GM12875 (cell line): Measurements from ENCODE around the gene IKZF3.

Source experiments
- H3K4me3 ChIP-seq: one replicate; pipeline ENCODE4 v1.5.1; 2011; ENCODE audit warnings: low read depth, low read length, control low read depth
- TF ChIP-seq, protein P1 (sequence below): IDR thresholded peaks from 2 replicates; pipeline ENCODE4 v1.5.1; 2011; ENCODE audit warnings: low read depth, mild to moderate bottlenecking, control low read depth, inconsistent platforms, low read length, moderate library complexity, borderline replicate concordance; ENCODE audit not compliant: insufficient read depth

The IKZF3 gene

DNA sequence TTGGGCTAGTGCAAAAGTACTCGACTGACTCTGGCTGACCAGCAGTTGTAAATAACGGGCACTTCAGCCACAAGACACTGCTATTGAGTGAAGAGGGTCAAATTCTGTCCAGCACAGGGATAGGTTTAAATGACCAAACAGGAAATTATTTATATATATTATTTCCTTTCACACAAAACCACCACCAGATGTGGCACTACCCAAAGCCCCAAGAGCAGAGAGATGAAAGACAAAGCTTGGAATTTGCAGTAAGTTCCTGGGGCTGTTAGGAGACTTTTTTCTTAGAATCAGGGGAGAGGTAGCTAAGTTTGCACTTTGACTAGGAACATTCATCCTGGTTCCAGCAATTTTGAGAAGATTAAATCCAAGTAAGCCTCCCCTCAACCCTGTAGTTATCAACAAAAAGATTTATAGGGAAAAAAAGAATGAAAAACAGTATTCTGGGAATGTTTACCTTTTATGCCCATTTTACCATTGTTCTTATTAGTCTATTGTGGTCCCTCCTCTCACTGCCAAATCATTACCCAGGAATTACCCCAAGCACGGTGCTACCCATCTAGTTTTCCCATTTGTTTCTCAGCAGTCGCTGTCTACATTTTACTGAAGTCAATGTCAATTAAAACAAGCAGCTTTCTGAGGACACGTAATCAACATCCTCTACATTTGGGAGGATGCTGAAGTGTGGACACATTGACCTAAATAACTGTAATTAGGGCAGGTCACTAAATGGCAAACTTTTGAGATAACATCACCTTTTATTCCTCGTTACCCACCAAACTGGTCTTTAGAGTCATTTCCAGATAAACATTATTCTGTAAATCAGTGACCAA, 82.9 kb downstream of the IKZF3 start:
- TF ChIP-seq, protein P1, sequence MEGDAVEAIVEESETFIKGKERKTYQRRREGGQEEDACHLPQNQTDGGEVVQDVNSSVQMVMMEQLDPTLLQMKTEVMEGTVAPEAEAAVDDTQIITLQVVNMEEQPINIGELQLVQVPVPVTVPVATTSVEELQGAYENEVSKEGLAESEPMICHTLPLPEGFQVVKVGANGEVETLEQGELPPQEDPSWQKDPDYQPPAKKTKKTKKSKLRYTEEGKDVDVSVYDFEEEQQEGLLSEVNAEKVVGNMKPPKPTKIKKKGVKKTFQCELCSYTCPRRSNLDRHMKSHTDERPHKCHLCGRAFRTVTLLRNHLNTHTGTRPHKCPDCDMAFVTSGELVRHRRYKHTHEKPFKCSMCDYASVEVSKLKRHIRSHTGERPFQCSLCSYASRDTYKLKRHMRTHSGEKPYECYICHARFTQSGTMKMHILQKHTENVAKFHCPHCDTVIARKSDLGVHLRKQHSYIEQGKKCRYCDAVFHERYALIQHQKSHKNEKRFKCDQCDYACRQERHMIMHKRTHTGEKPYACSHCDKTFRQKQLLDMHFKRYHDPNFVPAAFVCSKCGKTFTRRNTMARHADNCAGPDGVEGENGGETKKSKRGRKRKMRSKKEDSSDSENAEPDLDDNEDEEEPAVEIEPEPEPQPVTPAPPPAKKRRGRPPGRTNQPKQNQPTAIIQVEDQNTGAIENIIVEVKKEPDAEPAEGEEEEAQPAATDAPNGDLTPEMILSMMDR = no peak
- no peak overlapping the region for H3K4me3 ChIP-seq

DNA sequence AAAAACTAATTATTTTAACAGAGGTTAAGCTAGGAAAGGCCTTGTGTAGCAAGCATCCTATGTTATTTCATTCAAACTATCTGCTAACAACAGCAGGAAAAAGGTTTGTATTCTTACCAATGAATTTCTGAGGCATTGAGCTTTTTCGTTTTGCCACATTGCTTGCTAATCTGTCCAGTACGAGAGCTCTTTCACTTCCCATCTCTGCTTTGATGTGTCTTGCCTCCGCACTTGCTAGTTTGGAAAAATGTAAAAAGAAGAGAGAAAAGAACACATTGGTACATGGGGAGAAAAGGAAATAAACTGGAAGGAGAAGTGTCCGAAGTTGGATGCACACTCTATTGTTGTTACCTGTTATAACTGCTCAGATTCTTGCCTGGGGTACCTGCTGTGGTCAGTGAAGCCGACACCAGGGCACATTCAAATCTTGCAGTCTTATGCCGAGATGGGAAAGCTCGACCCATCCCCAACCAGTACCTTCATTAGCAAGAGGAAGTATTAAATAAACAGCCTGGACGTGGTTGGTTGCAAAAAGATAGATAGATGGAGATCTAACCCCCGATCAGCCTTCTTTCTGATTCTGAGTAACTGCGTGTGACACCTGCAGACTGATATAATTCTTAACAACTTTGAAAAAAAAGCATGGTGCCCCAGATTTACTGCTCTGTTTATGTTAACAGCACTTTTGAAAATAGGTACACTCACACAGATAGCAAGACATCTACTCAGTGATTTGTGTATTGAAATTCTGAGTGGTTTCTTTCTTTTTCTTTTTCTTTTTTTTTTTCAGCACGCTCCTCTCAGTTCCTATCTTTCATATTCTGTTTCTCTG, 86.4 kb downstream of the IKZF3 start:
- peak overlapping the region; percentile 59 for H3K4me3 ChIP-seq
- TF ChIP-seq, protein P1 = no peak

DNA sequence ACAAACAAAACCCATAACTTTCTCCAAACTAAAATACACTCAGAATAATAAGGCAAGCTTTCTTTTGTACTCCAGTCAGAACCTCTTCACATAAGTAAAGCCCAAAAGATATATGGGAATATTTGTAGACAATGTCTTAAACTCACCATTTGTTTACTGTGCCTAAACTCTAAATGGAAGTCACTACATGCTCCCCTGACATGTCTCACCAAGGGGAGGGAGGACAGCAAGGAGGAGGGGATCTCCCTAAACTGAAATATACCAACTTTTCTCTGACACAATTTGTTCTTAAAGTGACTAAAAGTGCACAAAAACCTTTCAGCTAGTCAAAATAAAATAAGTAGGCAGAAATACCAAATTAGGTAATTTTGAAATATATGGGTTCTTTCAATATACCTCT, 87.9 kb downstream of the IKZF3 start:
- H3K4me3 ChIP-seq = peak overlapping the region; percentile 59
- TF ChIP-seq, protein P1 = no peak

DNA sequence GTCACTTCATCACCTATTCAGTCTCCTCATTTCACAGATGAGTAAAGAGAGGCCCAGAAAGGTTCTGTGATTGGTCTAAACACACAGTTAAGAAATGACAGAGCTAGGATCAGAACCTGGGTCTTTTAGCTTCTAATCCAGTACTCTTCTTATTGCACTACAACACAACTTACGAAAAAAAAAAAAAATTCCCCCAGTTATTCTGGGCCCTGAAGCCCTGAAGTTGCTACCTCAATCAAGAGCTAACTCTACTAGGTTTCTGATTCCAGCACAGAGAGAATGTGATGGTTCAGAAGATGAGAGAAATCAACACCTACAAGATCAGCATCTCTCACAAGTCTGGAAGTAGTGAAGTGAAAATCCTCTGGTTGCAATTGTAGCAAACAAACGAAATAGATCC, 89.1 kb downstream of the IKZF3 start:
- H3K4me3 ChIP-seq = peak overlapping the region; percentile 49
- TF ChIP-seq, protein P1 = no peak

DNA sequence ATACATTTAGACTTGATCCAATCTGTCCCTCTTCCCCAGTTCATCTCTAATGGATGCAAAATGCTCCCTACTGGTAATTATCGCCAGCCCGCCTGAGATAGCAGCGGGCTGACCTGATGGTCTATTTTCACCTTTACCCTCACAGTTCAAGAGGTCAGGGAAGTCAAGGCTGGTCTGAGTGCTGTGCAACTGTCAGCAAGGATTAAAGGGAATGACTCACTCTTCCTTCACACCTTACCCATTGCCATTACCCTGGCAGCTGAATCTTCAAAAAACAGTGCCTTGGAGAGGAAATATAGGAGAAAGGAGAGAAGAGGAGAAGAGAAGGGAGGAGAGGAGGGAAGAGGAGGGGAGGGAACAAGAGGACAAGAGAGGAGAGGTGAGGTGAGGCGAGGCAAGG, 90.1 kb downstream of the IKZF3 start:
- TF ChIP-seq, protein P1 = no peak
- peak overlapping the region; percentile 49 for H3K4me3 ChIP-seq

DNA sequence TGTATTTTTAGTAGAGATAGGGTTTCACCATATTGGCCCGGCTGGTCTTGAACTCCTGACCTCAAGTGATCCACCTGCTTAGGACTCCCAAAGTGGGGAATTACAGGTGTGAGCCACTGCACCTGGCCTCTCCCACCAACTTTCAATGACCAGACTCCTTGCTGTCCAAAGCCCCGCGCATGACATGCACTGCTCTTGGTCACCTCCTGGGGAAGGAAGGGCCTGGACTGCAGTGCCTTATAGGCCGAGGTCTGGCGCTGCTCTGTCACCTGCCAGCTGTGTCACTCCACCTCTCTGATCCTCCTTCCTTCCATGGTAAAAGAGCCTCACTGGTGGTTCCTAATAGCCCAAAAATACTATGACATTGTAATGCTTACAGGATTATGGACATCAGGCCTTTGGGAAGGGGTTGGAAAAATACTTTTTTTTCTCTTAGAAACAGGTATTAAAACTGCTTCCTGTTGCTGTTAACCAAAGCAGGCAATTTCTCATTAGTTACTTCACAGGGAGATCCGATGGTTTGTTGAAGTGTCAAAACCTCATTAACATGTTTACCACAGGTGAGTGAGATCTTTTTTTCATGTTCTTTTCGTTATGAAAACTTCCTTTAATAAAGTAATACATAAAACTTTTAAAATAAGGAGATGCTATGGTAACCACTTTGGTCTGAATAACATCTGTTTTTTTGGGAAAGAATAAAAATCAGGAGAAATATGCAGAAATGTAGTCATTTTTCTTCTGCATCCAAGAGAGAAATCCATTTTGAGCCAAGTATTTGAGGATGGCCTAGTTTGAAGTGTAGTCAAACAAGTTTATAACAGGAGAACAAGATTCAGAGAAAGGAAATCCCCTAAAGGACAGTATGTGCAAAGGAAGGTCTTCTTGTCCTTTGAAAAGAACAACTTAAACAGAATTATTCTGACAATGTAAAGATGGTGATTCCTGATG, 90.9 kb downstream of the IKZF3 start:
- H3K4me3 ChIP-seq = peak overlapping the region; percentile 22
- TF ChIP-seq, protein P1 = no peak
